Mononuclear cell (primary cell): ENCODE data around the gene COQ8A. TPM values are rescaled to one million over a fixed set of nuclear protein-coding genes. Genes with fewer than 3 reads are reported as not detected.

ENCODE experiments used
- H3K27me3 ChIP-seq: 2 replicates; pipeline ENCODE4 v1.6.0; 2011; ENCODE audit warnings: low read length, control low read depth; ENCODE audit not compliant: insufficient read depth
- H3K4me1 ChIP-seq: 2 replicates; pipeline ENCODE4 v1.5.1; 2011; ENCODE audit warnings: mild to moderate bottlenecking, low read length, control low read depth; ENCODE audit not compliant: insufficient read depth
- H3K4me3 ChIP-seq: 2 replicates; pipeline ENCODE4 v1.5.1; 2011; ENCODE audit warnings: mild to moderate bottlenecking, low read length, moderate library complexity
- H3K9me3 ChIP-seq: 2 replicates; pipeline ENCODE4 v1.5.1; 2011; ENCODE audit warnings: low read depth, mild to moderate bottlenecking, control low read depth, low read length
- total RNA-seq: library from RNA; depleted of rRNA; stranded (reverse); fragments of >200 nt; gene quantifications from one replicate; pipeline ENCODE4 v1.2.3, GENCODE V29; 2012

The COQ8A gene
- total RNA-seq, 1 donor, result 37.2 TPM

- Histone ChIP-seq H3K27me3 (no peaks in the 10 kb centered on the region), H3K4me3 (no peak overlapping the region), H3K9me3 (no peaks in the 10 kb centered on the region), H3K4me1 (no peaks in the 10 kb centered on the region)
These were observed 69.8 kb downstream of the COQ8A start for GRCh38 chr1:227009937-227010336.

GRCh38 chr1:227010645-227011044 is 70.6 kb downstream of the COQ8A start:
- no peaks in the 10 kb centered on the region for H3K9me3 ChIP-seq
- H3K27me3 ChIP-seq, result no peaks in the 10 kb centered on the region
- no peaks in the 10 kb centered on the region for H3K4me1 ChIP-seq
- no peak overlapping the region for H3K4me3 ChIP-seq

- no peak overlapping the region for H3K4me3 ChIP-seq
- no peaks in the 10 kb centered on the region for H3K4me1 ChIP-seq
- no peaks in the 10 kb centered on the region for H3K9me3 ChIP-seq
- H3K27me3 ChIP-seq, result no peaks in the 10 kb centered on the region
These were observed 76.9 kb downstream of the COQ8A start for GRCh38 chr1:227016990-227017389.

- Histone ChIP-seq H3K4me3 (no peak overlapping the region), H3K9me3 (no peaks in the 10 kb centered on the region), H3K4me1 (no peaks in the 10 kb centered on the region), H3K27me3 (no peaks in the 10 kb centered on the region)
These were observed 92.3 kb downstream of the COQ8A start for GRCh38 chr1:227032396-227032795.

- no peaks in the 10 kb centered on the region for H3K27me3 ChIP-seq
- no peaks in the 10 kb centered on the region for H3K9me3 ChIP-seq
- H3K4me3 ChIP-seq, result no peak overlapping the region
- H3K4me1 ChIP-seq, result no peaks in the 10 kb centered on the region
These were observed 93.8 kb downstream of the COQ8A start for GRCh38 chr1:227033880-227034279.

GRCh38 chr1:227035316-227035715 is 95.2 kb downstream of the COQ8A start:
- H3K4me1 ChIP-seq, result no peaks in the 10 kb centered on the region
- H3K4me3 ChIP-seq, result no peak overlapping the region
- no peaks in the 10 kb centered on the region for H3K9me3 ChIP-seq
- no peaks in the 10 kb centered on the region for H3K27me3 ChIP-seq

- no peaks in the 10 kb centered on the region for H3K4me1 ChIP-seq
- no peak overlapping the region for H3K4me3 ChIP-seq
- no peaks in the 10 kb centered on the region for H3K27me3 ChIP-seq
- H3K9me3 ChIP-seq, result no peaks in the 10 kb centered on the region
These were observed 97.0 kb downstream of the COQ8A start for GRCh38 chr1:227037121-227037520.

Other genes starting within 250 kb of the COQ8A start
- 235 TPM for gene ITPKB, start 201.0 kb upstream of the COQ8A start, total RNA-seq
- 2.9 TPM for gene PSEN2, start 69.7 kb upstream of the COQ8A start, total RNA-seq